Upper lobe of left lung (tissue), 4 donors: ENCODE data around the gene GOLIM4.

Source experiments
- CTCF ChIP-seq, 6 experiments: fragments of 450-650 bp in 4 of 6; fragments of 200-600 bp in 2 of 6; sonication (generic) in 2 of 6; IDR thresholded peaks; one replicate each; pipeline ENCODE4 v1.5.1; 2016 to 2019; ENCODE audit warnings: antibody characterized with exemption in 6 of 6
- EP300 ChIP-seq, 4 donors: sonication (generic); formaldehyde crosslinking; IDR thresholded peaks; one replicate each; pipeline ENCODE4 v1.5.1; 2017; ENCODE audit warnings: antibody characterized with exemption in 4 of 4, control low read depth in 2 of 4
- POLR2A ChIP-seq, 4 donors: fragments of 450-650 bp; IDR thresholded peaks; one replicate each; pipeline ENCODE4 v1.5.1; 2016 to 2017; ENCODE audit warnings: antibody characterized with exemption in 4 of 4, mild to moderate bottlenecking in 2 of 4

- TF ChIP-seq EP300 (IDR thresholded peaks at IDR 0.05) (no peak), CTCF (IDR thresholded peaks at IDR 0.05) (no peak), POLR2A (IDR thresholded peaks at IDR 0.05) (no peak)
Observed at GRCh38 chr3:168073842-168074605, 21.7 kb downstream of the GOLIM4 start.
